Astrocyte (in vitro differentiated cells and primary cell): ENCODE results near the gene RASIP1. TPM values are rescaled to one million over a fixed set of nuclear protein-coding genes. Genes with fewer than 3 reads are reported as not detected.

Experiments used
- DNase-seq: peaks from one replicate; pipeline ENCODE4 v3.0.0-alpha.2; 2010; ENCODE audit warnings: low read depth
- FAIRE-seq: peaks from 2 replicates; lab custom pipeline; 2011; peaks lifted over from hg19 to GRCh38; lab: Jason Lieb, UNC
- H2AFZ ChIP-seq: 2 replicates; pipeline ENCODE4 v1.6.0; 2012; ENCODE audit warnings: low read depth, low read length, inconsistent platforms
- H3K27ac ChIP-seq: 2 replicates; pipeline ENCODE4 v1.5.1; 2011; ENCODE audit warnings: low read depth, low read length, inconsistent platforms
- H3K27me3 ChIP-seq: 2 replicates; pipeline ENCODE4 v1.6.0; 2011; ENCODE audit warnings: low read length, inconsistent platforms; ENCODE audit not compliant: insufficient read depth
- H3K36me3 ChIP-seq: 2 replicates; pipeline ENCODE4 v1.5.1; 2011; ENCODE audit warnings: low read length, inconsistent platforms; ENCODE audit not compliant: insufficient read depth
- H3K4me1 ChIP-seq: 2 replicates; pipeline ENCODE4 v1.5.1; 2011; ENCODE audit warnings: low read length, inconsistent platforms; ENCODE audit not compliant: insufficient read depth
- H3K4me2 ChIP-seq: 2 replicates; pipeline ENCODE4 v1.6.0; 2012; ENCODE audit warnings: low read length, inconsistent platforms
- H3K4me3 ChIP-seq: 2 replicates; pipeline ENCODE4 v1.5.1; 2011; ENCODE audit warnings: low read depth, mild to moderate bottlenecking, low read length, inconsistent platforms; ENCODE audit not compliant: insufficient read depth
- H3K79me2 ChIP-seq: 2 replicates; pipeline ENCODE4 v1.6.0; 2012; ENCODE audit warnings: mild to moderate bottlenecking, low read length, inconsistent platforms; ENCODE audit not compliant: insufficient read depth
- H3K9ac ChIP-seq: 2 replicates; pipeline ENCODE4 v1.6.0; 2012; ENCODE audit warnings: mild to moderate bottlenecking, low read length, inconsistent platforms
- H3K9me3 ChIP-seq: 2 replicates; pipeline ENCODE4 v1.5.1; 2012; ENCODE audit warnings: low read depth, mild to moderate bottlenecking, low read length, inconsistent platforms; ENCODE audit not compliant: insufficient read depth
- H4K20me1 ChIP-seq: 2 replicates; pipeline ENCODE4 v1.6.0; 2012; ENCODE audit warnings: low read length, inconsistent platforms; ENCODE audit not compliant: insufficient read depth
- H3K27ac Mint-ChIP-seq: one replicate; pipeline ENCODE4 v1.8.0; 2021; ENCODE audit warnings: mild to moderate bottlenecking, mixed read lengths; ENCODE audit not compliant: unreplicated experiment
- H3K27me3 Mint-ChIP-seq: one replicate; pipeline ENCODE4 v1.8.0; 2021; ENCODE audit warnings: low read depth, mixed read lengths; ENCODE audit not compliant: unreplicated experiment
- H3K36me3 Mint-ChIP-seq: one replicate; pipeline ENCODE4 v1.8.0; 2021; ENCODE audit warnings: low read depth, mixed read lengths; ENCODE audit not compliant: unreplicated experiment
- H3K4me1 Mint-ChIP-seq: one replicate; pipeline ENCODE4 v1.8.0; 2021; ENCODE audit warnings: low read depth, mixed read lengths; ENCODE audit not compliant: unreplicated experiment
- H3K4me3 Mint-ChIP-seq: one replicate; pipeline ENCODE4 v1.8.0; 2021; ENCODE audit warnings: mild to moderate bottlenecking, moderate library complexity, mixed read lengths; ENCODE audit not compliant: unreplicated experiment
- H3K9me3 Mint-ChIP-seq: one replicate; pipeline ENCODE4 v1.8.0; 2021; ENCODE audit warnings: mild to moderate bottlenecking, mixed read lengths; ENCODE audit not compliant: unreplicated experiment
- EZH2 ChIP-seq: IDR thresholded peaks from 2 replicates; pipeline ENCODE4 v1.6.1; 2012; ENCODE audit warnings: mild to moderate bottlenecking, low read length, inconsistent platforms; ENCODE audit not compliant: insufficient read depth
- total RNA-seq: library from RNA; stranded (reverse); gene quantifications from 2 replicates; pipeline ENCODE4 v1.2.1, GENCODE V29; 2021
- TF ChIP-seq, protein P1 (sequence below): IDR thresholded peaks from 2 replicates; pipeline ENCODE4 v1.5.1; 2011; ENCODE audit warnings: low read depth, mild to moderate bottlenecking, inconsistent platforms, low read length, moderate library complexity; ENCODE audit not compliant: insufficient read depth

RASIP1 gene
- total RNA-seq, 1 donor from 2014 or later, result 0.68 TPM

DNA sequence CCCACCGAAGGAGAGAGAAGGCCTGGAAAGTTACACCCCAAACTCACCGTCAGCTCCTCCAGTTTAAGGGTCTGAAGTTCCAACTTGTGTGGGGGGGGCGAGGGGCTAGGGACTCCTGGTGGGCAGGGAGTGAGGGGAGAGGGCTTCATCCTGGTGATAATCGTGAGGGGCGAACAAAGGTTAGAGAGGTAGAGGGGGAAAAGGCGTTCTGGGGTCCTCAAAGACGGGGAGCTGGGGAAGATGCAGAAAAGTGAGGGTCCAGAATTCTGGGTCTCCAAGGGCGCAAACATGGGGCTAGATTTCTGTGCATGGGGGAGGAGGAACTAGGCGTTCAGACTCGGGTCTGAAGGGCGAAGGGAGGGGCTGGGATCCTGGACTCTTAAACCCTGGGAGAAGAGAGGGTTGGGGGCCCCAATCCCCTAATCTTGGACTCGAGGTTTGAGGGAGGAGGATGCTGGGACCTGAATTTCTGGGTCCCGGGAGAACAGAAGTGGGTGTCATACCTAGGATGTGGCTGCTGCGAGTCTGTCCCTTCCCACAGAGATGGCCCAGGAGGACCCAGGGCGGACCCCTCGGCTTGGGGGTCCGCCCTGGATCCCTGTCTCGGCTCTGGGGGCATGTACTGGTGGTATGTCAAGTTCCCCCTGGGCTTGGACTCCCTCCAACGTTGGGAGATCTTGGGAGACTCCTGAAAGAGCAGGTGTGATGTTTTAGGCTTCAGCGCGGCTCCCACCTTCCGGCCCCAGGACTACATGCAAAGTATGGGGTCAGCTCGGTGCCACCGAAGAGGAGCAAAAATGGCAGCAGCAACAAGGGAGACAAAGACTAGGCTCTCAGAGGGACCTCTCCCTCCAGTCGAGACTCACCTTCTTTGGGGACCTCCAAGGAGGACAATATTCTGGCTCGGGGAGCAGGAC is 25.4 kb downstream of the RASIP1 start:
- Histone ChIP-seq H4K20me1 (no peaks in the 10 kb centered on the region), H3K9ac (peak overlapping the region; percentile 86), H3K4me2 (peak overlapping the region; percentile 94), H3K79me2 (no peaks in the 10 kb centered on the region), H3K36me3 (no peaks in the 10 kb centered on the region), H3K27ac (peak overlapping the region; percentile 56), H3K4me1 (peaks cover 24% of the 10 kb centered on the region), H3K27me3 (no peaks in the 10 kb centered on the region), H2AFZ (peak overlapping the region; percentile 77), H3K9me3 (no peaks in the 10 kb centered on the region), H3K4me3 (peak overlapping the region; percentile 62)
- no peak for TF ChIP-seq EZH2
- TF ChIP-seq, protein P1, sequence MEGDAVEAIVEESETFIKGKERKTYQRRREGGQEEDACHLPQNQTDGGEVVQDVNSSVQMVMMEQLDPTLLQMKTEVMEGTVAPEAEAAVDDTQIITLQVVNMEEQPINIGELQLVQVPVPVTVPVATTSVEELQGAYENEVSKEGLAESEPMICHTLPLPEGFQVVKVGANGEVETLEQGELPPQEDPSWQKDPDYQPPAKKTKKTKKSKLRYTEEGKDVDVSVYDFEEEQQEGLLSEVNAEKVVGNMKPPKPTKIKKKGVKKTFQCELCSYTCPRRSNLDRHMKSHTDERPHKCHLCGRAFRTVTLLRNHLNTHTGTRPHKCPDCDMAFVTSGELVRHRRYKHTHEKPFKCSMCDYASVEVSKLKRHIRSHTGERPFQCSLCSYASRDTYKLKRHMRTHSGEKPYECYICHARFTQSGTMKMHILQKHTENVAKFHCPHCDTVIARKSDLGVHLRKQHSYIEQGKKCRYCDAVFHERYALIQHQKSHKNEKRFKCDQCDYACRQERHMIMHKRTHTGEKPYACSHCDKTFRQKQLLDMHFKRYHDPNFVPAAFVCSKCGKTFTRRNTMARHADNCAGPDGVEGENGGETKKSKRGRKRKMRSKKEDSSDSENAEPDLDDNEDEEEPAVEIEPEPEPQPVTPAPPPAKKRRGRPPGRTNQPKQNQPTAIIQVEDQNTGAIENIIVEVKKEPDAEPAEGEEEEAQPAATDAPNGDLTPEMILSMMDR, result no peak
- Mint-ChIP-seq H3K4me1 (peaks cover 3% of the 10 kb centered on the region), H3K9me3 (no peaks in the 10 kb centered on the region), H3K36me3 (peaks cover 7% of the 10 kb centered on the region), H3K4me3 (peak overlapping the region; percentile 83), H3K27ac (peak overlapping the region; percentile 77), H3K27me3 (no peaks in the 10 kb centered on the region)
- no peak for DNase-seq
- FAIRE-seq, result no peak

DNA sequence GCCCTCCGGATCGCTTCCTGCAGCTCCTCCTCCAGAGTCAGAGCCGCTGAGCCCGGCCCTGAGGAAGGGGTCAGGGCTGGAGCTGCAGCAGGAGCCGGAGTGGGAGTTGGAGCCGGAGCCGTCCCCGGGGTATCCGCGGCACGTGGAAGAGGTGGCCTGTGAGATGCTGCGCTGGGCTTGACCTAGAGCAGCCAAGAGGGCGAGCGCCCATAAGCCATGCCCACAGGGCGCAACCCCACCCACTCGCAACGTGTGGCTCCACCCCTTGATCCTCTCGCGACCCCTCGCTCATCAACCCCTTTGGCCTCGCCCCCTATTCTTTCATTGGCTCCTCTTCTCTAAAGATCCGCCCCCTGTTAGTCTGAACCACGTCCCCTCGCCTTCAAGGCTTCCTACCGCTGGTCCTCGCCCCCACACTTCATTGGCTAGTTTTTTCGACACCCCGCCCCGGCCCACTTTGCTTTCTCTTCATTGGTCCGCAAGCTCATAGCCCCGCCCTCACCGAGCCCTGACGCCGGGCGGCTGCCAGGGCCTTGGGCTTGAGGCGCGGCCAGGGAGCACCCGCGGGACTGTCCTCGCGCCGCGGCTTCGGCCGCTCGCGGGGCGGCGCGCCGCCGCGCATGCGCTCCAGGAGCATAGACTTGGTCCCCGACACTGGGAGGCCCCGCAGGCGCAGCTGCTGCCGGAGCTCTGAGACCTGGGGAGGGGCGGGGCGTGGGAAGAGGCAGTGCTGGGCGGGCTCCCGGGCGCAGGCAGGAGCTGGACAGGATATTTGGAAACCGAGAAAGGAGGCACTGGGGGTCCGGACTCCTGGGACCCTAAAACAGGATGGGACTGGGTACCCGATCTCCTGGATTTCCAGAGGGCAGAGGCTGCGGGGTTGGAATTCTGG is 26.3 kb downstream of the RASIP1 start:
- Histone ChIP-seq H3K4me1 (peaks cover 24% of the 10 kb centered on the region), H4K20me1 (no peaks in the 10 kb centered on the region), H3K27me3 (no peaks in the 10 kb centered on the region), H3K9me3 (no peaks in the 10 kb centered on the region), H3K9ac (peak overlapping the region; percentile 86), H2AFZ (peak overlapping the region; percentile 77), H3K27ac (peak overlapping the region; percentile 56), H3K4me3 (peak overlapping the region; percentile 71), H3K4me2 (peak overlapping the region; percentile 94), H3K36me3 (no peaks in the 10 kb centered on the region), H3K79me2 (no peaks in the 10 kb centered on the region)
- no peaks in the 10 kb centered on the region for H3K9me3 Mint-ChIP-seq
- peak overlapping the region; percentile 77 for H3K27ac Mint-ChIP-seq
- DNase-seq (peak; percentile 97), FAIRE-seq (no peak)
- H3K4me1 Mint-ChIP-seq, result peaks cover 3% of the 10 kb centered on the region
- no peak for TF ChIP-seq EZH2
- TF ChIP-seq, protein P1, result no peak
- H3K4me3 Mint-ChIP-seq, result peak overlapping the region; percentile 90
- peaks cover 10% of the 10 kb centered on the region for H3K36me3 Mint-ChIP-seq
- H3K27me3 Mint-ChIP-seq, result no peaks in the 10 kb centered on the region
